T-cell (primary cell): Measurements from ENCODE around the gene TCERG1. TPM values are rescaled to one million over a fixed set of nuclear protein-coding genes. Genes with fewer than 3 reads are reported as not detected.

Experiments used
- ATAC-seq, 4 experiments: fragments of 200-7000 bp in 3 of 4; fragments of 150-1000 bp in 1 of 4; cut with Tn5 transposase; replicated peaks in 1 of 4; 1 replicate in 3 of 4; 2 replicates in 1 of 4; pipeline ENCODE4 v1.10.0; 2021; ENCODE audit warnings: moderate library complexity in 3 of 4, mild to moderate bottlenecking in 2 of 4, moderate number of reproducible peaks in 1 of 4
- CTCF ChIA-PET, 2 donors: fragments of 300-600 bp; sonication (Branson Sonifier 250); formaldehyde crosslinking; loops; one replicate each; lab custom pipeline; 2022; ENCODE audit warnings: antibody characterized with exemption in 2 of 2; lab: Charles Lee
- POLR2A ChIA-PET, 2 donors: fragments of 300-600 bp; sonication (Branson Sonifier 250); formaldehyde crosslinking; loops; one replicate each; lab custom pipeline; 2022; ENCODE audit warnings: antibody characterized with exemption in 2 of 2; lab: Charles Lee
- DNase-seq, 35 experiments: peaks; one replicate each; pipeline versions ENCODE4 v3.0.0 to v3.0.0-alpha.2; 2013 to 2023
- H3K27ac ChIP-seq: one replicate; pipeline ENCODE4 v1.5.1; 2013; ENCODE audit warnings: low read length
- H3K27me3 ChIP-seq, 2 experiments: replicated peaks in 1 of 2; 1 replicate in 1 of 2; 2 replicates in 1 of 2; pipeline versions ENCODE4 v1.6.1 to v1.7.0; 2013; ENCODE audit warnings: low read length in 1 of 2, mixed read lengths in 1 of 2; ENCODE audit not compliant: control insufficient read depth in 2 of 2, insufficient read depth in 2 of 2; ENCODE audit errors: extremely low read depth in 1 of 2
- H3K36me3 ChIP-seq, 2 donors: 1 replicate in 1 of 2; 2 replicates in 1 of 2; pipeline versions ENCODE4 v1.6.1 to v1.7.0; 2013; ENCODE audit warnings: low read length in 1 of 2; ENCODE audit not compliant: control insufficient read depth in 2 of 2, insufficient read depth in 1 of 2; ENCODE audit errors: extremely low read depth in 1 of 2
- H3K4me1 ChIP-seq, 2 experiments: 1 replicate in 1 of 2; 2 replicates in 1 of 2; pipeline versions ENCODE4 v1.6.1 to v1.7.0; 2013; ENCODE audit warnings: low read length in 2 of 2, mixed read lengths in 1 of 2; ENCODE audit not compliant: insufficient read depth in 2 of 2, control insufficient read depth in 1 of 2; ENCODE audit errors: extremely low read depth in 1 of 2
- H3K4me3 ChIP-seq, 2 donors: 1 replicate in 1 of 2; 2 replicates in 1 of 2; pipeline versions ENCODE4 v1.5.1 to v1.7.0; 2013; ENCODE audit warnings: mild to moderate bottlenecking in 2 of 2, low read length in 1 of 2, moderate library complexity in 1 of 2; ENCODE audit not compliant: control insufficient read depth in 1 of 2; ENCODE audit errors: extremely low read depth in 1 of 2
- H3K9me3 ChIP-seq: 2 replicates; pipeline ENCODE4 v1.7.0; 2013
- H3K27ac Mint-ChIP-seq, 2 donors: one replicate each; pipeline ENCODE4 v1.8.0; 2020 to 2021; ENCODE audit warnings: mild to moderate bottlenecking in 2 of 2, mixed read lengths in 2 of 2
- H3K27me3 Mint-ChIP-seq, 2 donors: one replicate each; pipeline ENCODE4 v1.8.0; 2021 to 2022; ENCODE audit warnings: mixed read lengths in 2 of 2
- H3K36me3 Mint-ChIP-seq: one replicate; pipeline ENCODE4 v1.8.0; 2021; ENCODE audit warnings: mixed read lengths
- H3K4me1 Mint-ChIP-seq, 3 donors: one replicate each; pipeline ENCODE4 v1.8.0; 2020 to 2022; ENCODE audit warnings: mixed read lengths in 3 of 3, mild to moderate bottlenecking in 1 of 3
- H3K4me3 Mint-ChIP-seq, 3 donors: one replicate each; pipeline ENCODE4 v1.8.0; 2020 to 2022; ENCODE audit warnings: mild to moderate bottlenecking in 3 of 3, mixed read lengths in 3 of 3, moderate library complexity in 3 of 3
- H3K9me3 Mint-ChIP-seq, 3 donors: one replicate each; pipeline ENCODE4 v1.8.0; 2020 to 2022; ENCODE audit warnings: mixed read lengths in 3 of 3
- WGBS: methylation state at CpG from one replicate; pipeline ENCODE4 v1.1.5; 2013; ENCODE audit warnings: missing lambda C conversion rate; ENCODE audit not compliant: insufficient coverage; 5-methylcytosine and 5-hydroxymethylcytosine counted together
- total RNA-seq, 35 experiments: library from RNA in 6 of 35; stranded (reverse) in 6 of 35; fragments of 120-200 nt in 1 of 35; gene quantifications; one replicate each; pipeline versions ENCODE4 v1.2.1 to v1.2.4 and lab custom pipeline; 2013 to 2026

Gene TCERG1
- total RNA-seq, 5 donors from 2014 or later (not counting 1 experiment from before 2014, with no cell fraction given), result 67.4 to 113 (median 75.1) TPM

DNA sequence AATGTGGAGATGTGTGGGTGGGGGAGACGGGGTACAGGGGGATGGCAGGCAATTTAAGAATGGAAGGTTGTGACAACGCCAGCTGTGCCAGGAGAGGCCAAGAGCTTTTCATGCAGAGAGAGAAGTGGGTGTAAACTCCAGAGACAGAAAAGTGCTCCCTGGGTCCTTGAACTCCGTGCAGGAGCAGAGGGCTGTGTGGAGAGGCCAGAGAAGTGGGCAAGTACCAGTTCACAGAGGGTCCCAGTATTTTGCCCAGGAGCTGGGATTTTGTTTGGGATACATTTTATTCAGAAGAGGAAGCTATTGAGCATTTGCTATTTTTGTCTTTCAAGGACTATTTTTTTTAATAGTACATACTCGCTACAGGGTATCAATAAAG lies 19.5 kb upstream of the TCERG1 start:
- Mint-ChIP-seq H3K27ac (no peak overlapping the region), H3K4me1 (peaks cover 6% of the 10 kb centered on the region in 3 donors), H3K9me3 (no peaks in the 10 kb centered on the region), H3K36me3 (no peaks in the 10 kb centered on the region), H3K4me3 (no peak overlapping the region), H3K27me3 (peaks cover 22 to 26% of the 10 kb centered on the region in 2 donors)
- WGBS, result 32% methylated on average over 3 of the region's 4 CpGs
- CTCF ChIA-PET, result interaction anchor here (0.6 to 1.4 kb wide), 3 partner anchors 15 to 138 kb away, joined by 3 to 4 read pairs (median 3); no protein-coding TSS in a partner anchor
- no peaks in the 10 kb centered on the region for H3K36me3 ChIP-seq
- H3K27me3 ChIP-seq, result peaks cover 0 to 13% of the 10 kb centered on the region in 2 experiments
- no peak for DNase-seq
- no peak for ATAC-seq
- H3K4me1 ChIP-seq, result no peaks in the 10 kb centered on the region
- POLR2A ChIA-PET, result no interaction called here
- H3K4me3 ChIP-seq, result no peak overlapping the region
- no peaks in the 10 kb centered on the region for H3K9me3 ChIP-seq
- no peak overlapping the region for H3K27ac ChIP-seq

DNA sequence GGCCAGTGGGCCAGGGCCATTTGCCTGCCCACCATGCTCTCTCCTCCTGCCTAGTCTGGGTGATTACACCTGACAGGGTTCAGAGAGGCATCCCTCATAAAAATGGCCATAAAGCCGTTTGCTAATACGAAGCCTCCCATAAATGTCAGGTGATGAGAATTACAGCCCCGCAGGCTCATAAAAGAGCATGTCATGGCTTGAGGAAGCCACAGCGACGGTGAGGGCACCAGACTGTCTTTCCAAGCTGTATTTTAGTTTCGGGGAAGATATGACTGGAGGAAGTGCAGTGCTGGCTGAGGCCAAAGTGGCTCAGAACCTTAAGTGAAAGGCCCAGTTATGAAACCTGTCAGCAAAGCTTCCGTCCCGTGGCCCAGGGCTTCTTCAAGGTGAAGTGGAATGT lies 18.5 kb upstream of the TCERG1 start:
- 52% methylated on average over 4 of the region's 8 CpGs for WGBS
- POLR2A ChIA-PET, result no interaction called here
- no peak for ATAC-seq

DNA sequence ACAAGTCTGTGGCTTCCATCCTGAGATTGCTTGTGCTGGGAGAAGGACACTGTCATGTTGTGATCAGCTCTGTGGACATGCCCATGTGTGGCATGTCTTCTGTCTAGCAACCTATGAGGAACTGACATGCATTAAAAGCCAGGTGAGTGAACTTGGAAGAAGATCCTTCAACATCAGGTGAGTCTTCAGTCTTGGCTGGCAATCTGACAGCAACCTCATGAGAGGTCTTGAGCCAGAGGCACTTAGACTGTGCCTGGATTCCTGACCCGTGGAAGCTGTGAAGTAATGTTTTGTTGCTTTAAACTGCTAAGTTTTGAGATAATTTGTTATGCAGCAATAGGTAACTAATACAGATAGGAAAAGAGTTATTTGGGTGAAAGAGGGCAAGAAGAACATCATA lies 6.8 kb upstream of the TCERG1 start:
- 88% methylated on average over 1 of the region's 1 CpG for WGBS
- Histone ChIP-seq H3K4me3 (no peak overlapping the region), H3K9me3 (no peaks in the 10 kb centered on the region), H3K36me3 (no peaks in the 10 kb centered on the region), H3K4me1 (no peaks in the 10 kb centered on the region), H3K27me3 (peaks cover 3 to 14% of the 10 kb centered on the region in 2 experiments), H3K27ac (no peak overlapping the region)
- Mint-ChIP-seq H3K4me3 (no peak overlapping the region), H3K36me3 (no peaks in the 10 kb centered on the region), H3K9me3 (no peaks in the 10 kb centered on the region), H3K27me3 (peaks cover 10 to 28% of the 10 kb centered on the region in 2 donors), H3K4me1 (no peaks in the 10 kb centered on the region), H3K27ac (no peak overlapping the region)
- ATAC-seq (no peak), DNase-seq (no peak)
- CTCF ChIA-PET, result interaction anchor here in 1 of 2 donors (0.6 kb wide), 1 partner anchor 240 kb away, joined by 3 read pairs; no protein-coding TSS in a partner anchor
- POLR2A ChIA-PET, result no interaction called here

More for the DNA sequence above, 18.5 kb upstream of the TCERG1 start:
- no peaks in the 10 kb centered on the region for H3K9me3 ChIP-seq
- no peaks in the 10 kb centered on the region for H3K36me3 ChIP-seq
- peaks cover 0 to 13% of the 10 kb centered on the region in 2 experiments for H3K27me3 ChIP-seq
- Mint-ChIP-seq H3K9me3 (no peaks in the 10 kb centered on the region), H3K27ac (no peak overlapping the region), H3K4me1 (peaks cover 6% of the 10 kb centered on the region in 3 donors), H3K36me3 (no peaks in the 10 kb centered on the region), H3K27me3 (peaks cover 22 to 26% of the 10 kb centered on the region in 2 donors), H3K4me3 (no peak overlapping the region)
- H3K27ac ChIP-seq, result no peak overlapping the region
- DNase-seq, result no peak
- CTCF ChIA-PET, result interaction anchor here in 1 of 2 donors (1.4 kb wide), 1 partner anchor 139 kb away, joined by 4 read pairs; no protein-coding TSS in a partner anchor
- no peaks in the 10 kb centered on the region for H3K4me1 ChIP-seq
- H3K4me3 ChIP-seq, result no peak overlapping the region

DNA sequence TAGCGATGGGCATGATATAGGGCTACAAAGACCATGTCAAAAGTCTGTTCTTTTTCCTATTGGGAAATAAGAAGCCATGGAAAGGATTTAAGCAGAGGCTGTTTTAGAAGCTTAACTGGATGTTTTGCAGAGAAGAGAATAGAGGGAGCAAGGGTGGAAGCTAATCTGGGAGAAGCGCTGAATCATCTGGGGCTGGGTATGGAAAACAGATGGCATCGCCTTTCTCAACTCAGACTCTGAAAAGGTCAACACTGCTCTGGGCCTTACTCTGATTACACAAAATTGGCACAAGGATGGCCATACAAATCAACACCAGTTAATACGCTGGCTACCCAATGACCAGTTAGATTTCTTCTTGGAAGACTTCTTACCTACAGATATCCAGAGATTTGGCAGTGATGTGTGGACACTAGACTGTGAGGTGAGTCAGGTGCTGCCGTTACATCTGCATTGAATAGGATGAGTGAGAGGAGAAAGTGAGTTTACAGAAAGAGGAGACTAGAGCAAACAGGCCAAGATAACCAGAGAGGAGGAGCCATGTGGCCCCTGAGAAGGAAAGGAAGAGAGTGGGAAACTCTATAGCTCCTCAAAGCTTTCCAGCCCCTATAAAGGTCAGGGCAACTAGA lies 6.2 kb upstream of the TCERG1 start:
- WGBS, result 76% methylated on average over 4 of the region's 5 CpGs
- Histone ChIP-seq H3K27me3 (peaks cover 3 to 14% of the 10 kb centered on the region in 2 experiments), H3K4me3 (no peak overlapping the region), H3K4me1 (no peaks in the 10 kb centered on the region), H3K36me3 (no peaks in the 10 kb centered on the region), H3K9me3 (no peaks in the 10 kb centered on the region), H3K27ac (no peak overlapping the region)
- DNase-seq (no peak), ATAC-seq (no peak)
- ChIA-PET CTCF (interaction anchor here (0.5 to 0.6 kb wide), 3 partner anchors 19 to 349 kb away, joined by 3 to 4 read pairs (median 4); no protein-coding TSS in a partner anchor), POLR2A (no interaction called here)
- H3K36me3 Mint-ChIP-seq, result no peaks in the 10 kb centered on the region
- H3K4me3 Mint-ChIP-seq, result no peak overlapping the region
- H3K27ac Mint-ChIP-seq, result no peak overlapping the region
- H3K9me3 Mint-ChIP-seq, result no peaks in the 10 kb centered on the region
- no peaks in the 10 kb centered on the region for H3K4me1 Mint-ChIP-seq
- peaks cover 10 to 24% of the 10 kb centered on the region in 2 donors for H3K27me3 Mint-ChIP-seq

DNA sequence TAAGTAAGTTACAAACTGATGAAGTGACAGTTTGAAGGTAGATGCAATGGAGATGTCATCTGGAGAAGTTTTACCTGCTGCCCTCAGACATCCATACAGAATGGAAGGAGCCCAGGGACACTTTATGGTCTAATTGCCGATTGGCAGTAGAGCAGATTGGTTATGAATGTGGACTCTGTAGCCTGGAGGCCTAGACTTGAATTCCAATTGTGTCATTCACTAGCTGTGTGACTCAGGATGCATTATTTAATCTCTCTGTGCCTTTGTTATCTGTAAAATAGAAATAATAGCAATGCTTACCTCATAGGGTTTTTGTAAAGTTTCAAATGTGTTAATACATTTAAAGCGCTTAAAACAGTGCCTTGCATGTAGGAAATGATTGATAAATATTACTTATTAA lies 5.2 kb upstream of the TCERG1 start:
- no peaks in the 10 kb centered on the region for H3K36me3 Mint-ChIP-seq
- CTCF ChIA-PET, result interaction anchor here (0.5 to 0.6 kb wide), 2 partner anchors 14 to 18 kb away, joined by 3 to 4 read pairs; no protein-coding TSS in a partner anchor
- H3K27ac Mint-ChIP-seq, result no peak overlapping the region
- peaks cover 0 to 2% (median 2%) of the 10 kb centered on the region in 3 donors for H3K4me1 Mint-ChIP-seq
- POLR2A ChIA-PET, result no interaction called here
- WGBS, result no CpG with 5 or more reads among the region's 2 CpGs
- peaks cover 3 to 10% of the 10 kb centered on the region in 2 experiments for H3K27me3 ChIP-seq
- no peak overlapping the region for H3K4me3 Mint-ChIP-seq
- no peak overlapping the region for H3K27ac ChIP-seq
- H3K27me3 Mint-ChIP-seq, result peaks cover 10 to 19% of the 10 kb centered on the region in 2 donors
- DNase-seq (no peak), ATAC-seq (no peak)
- peaks cover 0 to 5% of the 10 kb centered on the region in 2 experiments for H3K4me1 ChIP-seq
- no peaks in the 10 kb centered on the region for H3K9me3 Mint-ChIP-seq
- no peaks in the 10 kb centered on the region for H3K9me3 ChIP-seq
- no peaks in the 10 kb centered on the region for H3K36me3 ChIP-seq
- no peak overlapping the region for H3K4me3 ChIP-seq

DNA sequence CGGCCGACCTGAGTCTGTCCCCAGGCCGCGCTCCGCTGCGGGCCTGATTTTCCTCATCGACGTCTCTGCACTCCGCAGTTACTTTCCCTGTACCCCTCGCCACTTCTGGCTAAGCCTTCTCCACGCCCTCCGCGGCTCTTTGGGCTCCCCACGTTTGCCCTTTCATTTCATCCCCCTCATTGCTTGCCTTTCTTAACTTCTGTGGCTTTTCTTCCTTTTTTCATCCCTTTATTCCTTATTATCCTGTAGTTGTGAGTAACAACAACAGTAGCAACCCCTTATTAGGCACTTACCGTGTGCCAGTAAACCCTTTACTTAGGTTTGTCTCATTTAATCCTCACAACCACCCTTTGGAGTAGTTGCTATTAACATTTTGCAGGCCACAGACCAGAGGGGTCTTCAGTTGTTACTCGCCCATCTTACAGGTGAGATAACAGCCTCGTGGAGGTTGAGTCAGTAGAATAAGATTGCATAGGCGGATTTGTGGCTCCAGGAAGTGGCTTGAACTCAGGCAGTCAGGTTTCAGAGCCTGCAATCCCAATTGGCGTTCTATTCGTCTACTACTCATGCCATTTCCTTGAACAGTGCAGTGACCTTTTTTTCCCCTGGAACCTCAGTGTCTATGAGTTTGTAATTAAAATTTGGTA lies 724 bp downstream of the TCERG1 start:
- Histone ChIP-seq H3K27me3 (no peaks in the 10 kb centered on the region), H3K27ac (peak overlapping the region; percentile 95), H3K4me1 (peaks cover 17 to 19% of the 10 kb centered on the region in 2 experiments), H3K36me3 (no peaks in the 10 kb centered on the region), H3K4me3 (peak overlapping the region; percentile 95 to 99), H3K9me3 (no peaks in the 10 kb centered on the region)
- CTCF ChIA-PET, result interaction anchor here in 1 of 2 donors (0.6 to 1.3 kb wide), 2 partner anchors 19 to 319 kb away, joined by 3 read pairs; no protein-coding TSS in a partner anchor
- peak overlapping the region; percentile 96 to 100 (median 99) for H3K4me3 Mint-ChIP-seq
- H3K27ac Mint-ChIP-seq, result peak overlapping the region; percentile 91 to 99
- no peaks in the 10 kb centered on the region for H3K9me3 Mint-ChIP-seq
- DNase-seq, result peak in 8 of 35 experiments; percentile 8 to 28 (median 18)
- H3K4me1 Mint-ChIP-seq, result peaks cover 45 to 50% (median 46%) of the 10 kb centered on the region in 3 donors
- H3K27me3 Mint-ChIP-seq, result no peaks in the 10 kb centered on the region
- H3K36me3 Mint-ChIP-seq, result no peaks in the 10 kb centered on the region
- POLR2A ChIA-PET, result no interaction called here
- peak in 3 of 4 experiments; percentile 9 to 17 (median 12) for ATAC-seq
- under 1% methylated on average over 10 of the region's 20 CpGs for WGBS
